ENCODE data around the gene MYH9. TPM values are rescaled to one million over a fixed set of nuclear protein-coding genes. Genes with fewer than 3 reads are reported as not detected.
"Not testable (repeated sequence)": the region's sequence is repeated elsewhere in the genome, so short reads cannot be mapped to it uniquely, and the experiment has no call there.

The MYH9 gene
- total RNA-seq, 1 donor from 2014 or later, result 633 TPM

- no peak for DNase-seq
- H3K9me3 Mint-ChIP-seq, result no peaks in the 10 kb centered on the region
- no peak overlapping the region for H3K4me3 Mint-ChIP-seq
- intact Hi-C loops (cut with micrococcal nuclease), result no loop called here
- H3K27ac Mint-ChIP-seq, result no peak overlapping the region
- no peaks in the 10 kb centered on the region for H3K27me3 Mint-ChIP-seq
- H3K4me1 Mint-ChIP-seq, result peaks cover 9% of the 10 kb centered on the region
- peaks cover 45% of the 10 kb centered on the region for H3K36me3 Mint-ChIP-seq (ENCODE audit: low read depth)
Measured at GRCh38 chr22:36280379-36280778, 107.4 kb downstream of the MYH9 start.

GRCh38 chr22:36279219-36279666 lies 108.5 kb downstream of the MYH9 start:
- Mint-ChIP-seq H3K4me3 (no peak overlapping the region), H3K27ac (no peak overlapping the region), H3K27me3 (no peaks in the 10 kb centered on the region), H3K4me1 (peaks cover 10% of the 10 kb centered on the region), H3K36me3 (ENCODE audit: low read depth) (peaks cover 37% of the 10 kb centered on the region), H3K9me3 (no peaks in the 10 kb centered on the region)
- intact Hi-C loops (cut with micrococcal nuclease), result loop anchor here (5.0 kb wide), 1 partner anchor 42 kb away; the partner anchor contains the start of gene APOL2
- no peak for DNase-seq

- no peak overlapping the region for H3K4me3 Mint-ChIP-seq
- H3K27me3 Mint-ChIP-seq, result no peaks in the 10 kb centered on the region
- H3K4me1 Mint-ChIP-seq, result peaks cover 10% of the 10 kb centered on the region
- peak overlapping the region; percentile 9 for H3K27ac Mint-ChIP-seq
- intact Hi-C loops (cut with micrococcal nuclease), result loop anchor here (2.0 to 5.0 kb wide), 2 partner anchors 40 to 83 kb away; partner anchors contain the start of gene APOL2
- no peaks in the 10 kb centered on the region for H3K9me3 Mint-ChIP-seq
- peak; percentile 87 for DNase-seq
- H3K36me3 Mint-ChIP-seq (ENCODE audit: low read depth), result peaks cover 31% of the 10 kb centered on the region
Measured at GRCh38 chr22:36277482-36278291, 110.1 kb downstream of the MYH9 start.

- no peak for DNase-seq
- H3K4me3 Mint-ChIP-seq, result no peak overlapping the region
- H3K9me3 Mint-ChIP-seq, result no peaks in the 10 kb centered on the region
- peaks cover 10% of the 10 kb centered on the region for H3K36me3 Mint-ChIP-seq (ENCODE audit: low read depth)
- no peak overlapping the region for H3K27ac Mint-ChIP-seq
- intact Hi-C loops (cut with micrococcal nuclease), result no loop called here
- no peaks in the 10 kb centered on the region for H3K27me3 Mint-ChIP-seq
- H3K4me1 Mint-ChIP-seq, result peaks cover 10% of the 10 kb centered on the region
Measured at GRCh38 chr22:36274531-36274930, 113.2 kb downstream of the MYH9 start.

- intact Hi-C loops (cut with micrococcal nuclease); H3K9me3 Mint-ChIP-seq; H3K4me3 Mint-ChIP-seq; H3K4me1 Mint-ChIP-seq; H3K27me3 Mint-ChIP-seq; DNase-seq; H3K27ac Mint-ChIP-seq: not testable (repeated sequence)
- H3K36me3 Mint-ChIP-seq (ENCODE audit: low read depth), result peaks cover 23% of the 10 kb centered on the region
Measured at GRCh38 chr22:36271951-36272350, 115.8 kb downstream of the MYH9 start.

GRCh38 chr22:36271231-36271630 lies 116.5 kb downstream of the MYH9 start:
- peaks cover 28% of the 10 kb centered on the region for H3K36me3 Mint-ChIP-seq (ENCODE audit: low read depth)
- intact Hi-C loops (cut with micrococcal nuclease); H3K4me3 Mint-ChIP-seq; H3K9me3 Mint-ChIP-seq; H3K27ac Mint-ChIP-seq; H3K4me1 Mint-ChIP-seq; H3K27me3 Mint-ChIP-seq; DNase-seq: not testable (repeated sequence)

GRCh38 chr22:36267896-36268485 lies 119.8 kb downstream of the MYH9 start:
- no peak overlapping the region for H3K27ac Mint-ChIP-seq
- H3K4me3 Mint-ChIP-seq, result no peak overlapping the region
- H3K27me3 Mint-ChIP-seq, result no peaks in the 10 kb centered on the region
- intact Hi-C loops (cut with micrococcal nuclease), result no loop called here
- H3K9me3 Mint-ChIP-seq, result no peaks in the 10 kb centered on the region
- H3K36me3 Mint-ChIP-seq (ENCODE audit: low read depth), result peaks cover 48% of the 10 kb centered on the region
- no peak for DNase-seq
- H3K4me1 Mint-ChIP-seq, result no peaks in the 10 kb centered on the region

- intact Hi-C loops (cut with micrococcal nuclease), result no loop called here
- peaks cover 56% of the 10 kb centered on the region for H3K36me3 Mint-ChIP-seq (ENCODE audit: low read depth)
Measured at GRCh38 chr22:36267058-36267457, 120.7 kb downstream of the MYH9 start.

GRCh38 chr22:36263886-36264664 lies 123.7 kb downstream of the MYH9 start:
- H3K9me3 Mint-ChIP-seq, result not testable (repeated sequence)

More at GRCh38 chr22:36267058-36267457, 120.7 kb downstream of the MYH9 start:
- Mint-ChIP-seq H3K9me3 (no peaks in the 10 kb centered on the region), H3K4me1 (no peaks in the 10 kb centered on the region), H3K27me3 (no peaks in the 10 kb centered on the region), H3K27ac (no peak overlapping the region), H3K4me3 (no peak overlapping the region)
- DNase-seq, result no peak

GRCh38 chr22:36263216-36263673 lies 124.5 kb downstream of the MYH9 start:
- H3K9me3 Mint-ChIP-seq; H3K27me3 Mint-ChIP-seq; H3K4me3 Mint-ChIP-seq; DNase-seq; intact Hi-C loops (cut with micrococcal nuclease): not testable (repeated sequence)
- Mint-ChIP-seq H3K4me1 (peaks cover 17% of the 10 kb centered on the region), H3K27ac (peak overlapping the region; percentile 10), H3K36me3 (ENCODE audit: low read depth) (peaks cover 76% of the 10 kb centered on the region)

More at GRCh38 chr22:36263886-36264664, 123.7 kb downstream of the MYH9 start:
- intact Hi-C loops (cut with micrococcal nuclease); H3K4me3 Mint-ChIP-seq; H3K4me1 Mint-ChIP-seq; DNase-seq; H3K27ac Mint-ChIP-seq; H3K27me3 Mint-ChIP-seq: not testable (repeated sequence)
- peaks cover 74% of the 10 kb centered on the region for H3K36me3 Mint-ChIP-seq (ENCODE audit: low read depth)

- peaks cover 23% of the 10 kb centered on the region for H3K4me1 Mint-ChIP-seq
- DNase-seq; H3K4me3 Mint-ChIP-seq; intact Hi-C loops (cut with micrococcal nuclease); H3K27me3 Mint-ChIP-seq; H3K9me3 Mint-ChIP-seq: not testable (repeated sequence)
- H3K27ac Mint-ChIP-seq, result peak overlapping the region; percentile 41
- peaks cover 76% of the 10 kb centered on the region for H3K36me3 Mint-ChIP-seq (ENCODE audit: low read depth)
Measured at GRCh38 chr22:36262307-36262706, 125.5 kb downstream of the MYH9 start.

GRCh38 chr22:36261675-36262074 lies 126.1 kb downstream of the MYH9 start:
- peaks cover 26% of the 10 kb centered on the region for H3K4me1 Mint-ChIP-seq
- H3K27ac Mint-ChIP-seq; H3K9me3 Mint-ChIP-seq; H3K4me3 Mint-ChIP-seq; H3K27me3 Mint-ChIP-seq; DNase-seq; intact Hi-C loops (cut with micrococcal nuclease): not testable (repeated sequence)
- H3K36me3 Mint-ChIP-seq (ENCODE audit: low read depth), result peaks cover 75% of the 10 kb centered on the region

- Mint-ChIP-seq H3K4me1 (peaks cover 42% of the 10 kb centered on the region), H3K9me3 (no peaks in the 10 kb centered on the region), H3K27me3 (no peaks in the 10 kb centered on the region), H3K27ac (peak overlapping the region; percentile 65), H3K4me3 (no peak overlapping the region), H3K36me3 (ENCODE audit: low read depth) (peaks cover 75% of the 10 kb centered on the region)
- no peak for DNase-seq
- intact Hi-C loops (cut with micrococcal nuclease), result no loop called here
Measured at GRCh38 chr22:36259615-36260300, 128.0 kb downstream of the MYH9 start.

All from activated CD4-positive, alpha-beta T cell treated with anti-CD3 and anti-CD28 coated beads, Interleukin-2, amount 10 ng/mL, durations not matched to agents 24 days and 14 days (primary cell).